Mesendoderm (in vitro differentiated cells): Measurements from ENCODE around the gene PDK2.

Experiments used
- DNase-seq: peaks from one replicate; pipeline ENCODE4 v3.0.0; 2013
- H2AK5ac ChIP-seq: 2 replicates; pipeline ENCODE4 v1.6.1; 2013; ENCODE audit warnings: low read length, inconsistent platforms
- H2BK120ac ChIP-seq: 2 replicates; pipeline ENCODE4 v1.6.1; 2013; ENCODE audit warnings: low read depth, mild to moderate bottlenecking, low read length, moderate library complexity, mixed read lengths
- H2BK15ac ChIP-seq: replicated peaks from 2 replicates; pipeline ENCODE4 v1.6.1; 2013; ENCODE audit warnings: low read depth, mild to moderate bottlenecking, moderate library complexity
- H2BK5ac ChIP-seq: 2 replicates; pipeline ENCODE4 v1.6.1; 2013; ENCODE audit warnings: low read length, inconsistent platforms
- H3K18ac ChIP-seq: 2 replicates; pipeline ENCODE4 v1.6.1; 2013; ENCODE audit warnings: mild to moderate bottlenecking, low read length, mixed read lengths
- H3K23ac ChIP-seq: one replicate; pipeline ENCODE4 v1.6.1; 2013; ENCODE audit warnings: low read length
- H3K27ac ChIP-seq: 2 replicates; pipeline ENCODE4 v1.5.1; 2013; ENCODE audit warnings: low read depth, mild to moderate bottlenecking, inconsistent platforms, low read length, moderate library complexity
- H3K27me3 ChIP-seq: 2 replicates; pipeline ENCODE4 v1.6.1; 2013; ENCODE audit warnings: low read length, control low read depth, mild to moderate bottlenecking, inconsistent platforms; ENCODE audit not compliant: insufficient read depth, poor library complexity
- H3K36me3 ChIP-seq: 2 replicates; pipeline ENCODE4 v1.6.1; 2013; ENCODE audit warnings: low read length, inconsistent platforms; ENCODE audit not compliant: control insufficient read depth, insufficient read depth
- H3K4ac ChIP-seq: one replicate; pipeline ENCODE4 v1.6.1; 2013; ENCODE audit warnings: low read depth, mild to moderate bottlenecking, low read length, moderate library complexity
- H3K4me1 ChIP-seq: 2 replicates; pipeline ENCODE4 v1.6.1; 2013; ENCODE audit warnings: low read depth, low read length, inconsistent platforms; ENCODE audit not compliant: control insufficient read depth
- H3K4me2 ChIP-seq: 2 replicates; pipeline ENCODE4 v1.6.1; 2013; ENCODE audit warnings: low read length
- H3K4me3 ChIP-seq: 2 replicates; pipeline ENCODE4 v1.5.1; 2013; ENCODE audit warnings: mild to moderate bottlenecking, low read length
- H3K56ac ChIP-seq: one replicate; pipeline ENCODE4 v1.6.1; 2013; ENCODE audit warnings: low read length
- H3K79me1 ChIP-seq: 2 replicates; pipeline ENCODE4 v1.6.1; 2013; ENCODE audit warnings: low read length, inconsistent platforms
- H3K79me2 ChIP-seq: 2 replicates; pipeline ENCODE4 v1.6.1; 2013; ENCODE audit warnings: mild to moderate bottlenecking, low read length; ENCODE audit not compliant: control insufficient read depth, insufficient read depth
- H3K9ac ChIP-seq: 2 replicates; pipeline ENCODE4 v1.6.1; 2013; ENCODE audit warnings: low read length, inconsistent platforms
- H4K5ac ChIP-seq: one replicate; pipeline ENCODE4 v1.6.1; 2013; ENCODE audit warnings: low read length
- H4K8ac ChIP-seq: one replicate; pipeline ENCODE4 v1.6.1; 2013; ENCODE audit warnings: low read depth, mild to moderate bottlenecking, control low read depth, low read length, moderate library complexity
- WGBS: extraction: QIAGEN DNeasy Blood & Tissue Kit; methylation state at CpG from one replicate; pipeline ENCODE4 v1.1.7; 2013; ENCODE audit warnings: low lambda C conversion rate, missing lambda C conversion rate; ENCODE audit not compliant: insufficient coverage; ENCODE audit errors: extremely low coverage; 5-methylcytosine and 5-hydroxymethylcytosine counted together

The PDK2 gene

GRCh38 chr17:50123649-50124349, 28.6 kb downstream of the PDK2 start:
- H3K27ac ChIP-seq, result peak overlapping the region; percentile 40
- H3K4me3 ChIP-seq, result no peak overlapping the region
- H3K4me1 ChIP-seq, result peaks cover 12% of the 10 kb centered on the region

GRCh38 chr17:50125420-50125997, 30.4 kb downstream of the PDK2 start:
- Histone ChIP-seq H2BK5ac (no peak overlapping the region), H2AK5ac (no peak overlapping the region), H2BK120ac (no peak overlapping the region), H3K56ac (no peak overlapping the region), H3K4ac (no peak overlapping the region), H3K9ac (no peak overlapping the region), H3K4me3 (no peak overlapping the region), H3K4me1 (peaks cover 12% of the 10 kb centered on the region), H3K79me2 (no peaks in the 10 kb centered on the region), H3K18ac (no peak overlapping the region), H4K5ac (no peak overlapping the region), H3K27me3 (no peaks in the 10 kb centered on the region), H2BK15ac (no peak overlapping the region), H3K4me2 (no peak overlapping the region), H3K23ac (no peak overlapping the region), H3K27ac (no peak overlapping the region), H3K79me1 (no peaks in the 10 kb centered on the region), H4K8ac (no peak overlapping the region), H3K36me3 (no peaks in the 10 kb centered on the region)
- no CpG with 5 or more reads among the region's 4 CpGs for WGBS
- no peak for DNase-seq

More at GRCh38 chr17:50123649-50124349, 28.6 kb downstream of the PDK2 start:
- H3K27me3 ChIP-seq, result no peaks in the 10 kb centered on the region
- no peak overlapping the region for H3K4me2 ChIP-seq
- H2BK15ac ChIP-seq, result no peak overlapping the region
- no peak overlapping the region for H2AK5ac ChIP-seq
- peak overlapping the region; percentile 93 for H3K56ac ChIP-seq
- no peaks in the 10 kb centered on the region for H3K36me3 ChIP-seq
- peak; percentile 72 for DNase-seq
- H4K8ac ChIP-seq, result no peak overlapping the region
- no peak overlapping the region for H2BK120ac ChIP-seq
- peak overlapping the region; percentile 6 for H3K18ac ChIP-seq
- peak overlapping the region; percentile 90 for H2BK5ac ChIP-seq
- H3K4ac ChIP-seq, result peak overlapping the region; percentile 21
- peak overlapping the region; percentile 60 for H3K9ac ChIP-seq
- no peak overlapping the region for H3K23ac ChIP-seq
- no peaks in the 10 kb centered on the region for H3K79me1 ChIP-seq
- H3K79me2 ChIP-seq, result no peaks in the 10 kb centered on the region
- peak overlapping the region; percentile 84 for H4K5ac ChIP-seq
- no CpG with 5 or more reads among the region's 12 CpGs for WGBS

GRCh38 chr17:50127697-50128361, 32.7 kb downstream of the PDK2 start:
- peak; percentile 63 for DNase-seq
- Histone ChIP-seq H3K56ac (peak overlapping the region; percentile 91), H3K4me2 (no peak overlapping the region), H3K4me3 (no peak overlapping the region), H3K4me1 (peaks cover 15% of the 10 kb centered on the region), H4K8ac (no peak overlapping the region), H3K27ac (no peak overlapping the region), H3K79me2 (no peaks in the 10 kb centered on the region), H3K27me3 (no peaks in the 10 kb centered on the region), H2BK5ac (no peak overlapping the region), H2AK5ac (no peak overlapping the region), H3K36me3 (no peaks in the 10 kb centered on the region), H3K79me1 (no peaks in the 10 kb centered on the region), H3K23ac (no peak overlapping the region), H4K5ac (no peak overlapping the region), H3K18ac (peak overlapping the region; percentile 20), H3K9ac (no peak overlapping the region), H2BK120ac (no peak overlapping the region), H2BK15ac (no peak overlapping the region), H3K4ac (no peak overlapping the region)
- no CpG with 5 or more reads among the region's 6 CpGs for WGBS

- Histone ChIP-seq H3K18ac (peak overlapping the region; percentile 25), H3K79me2 (no peaks in the 10 kb centered on the region), H3K27ac (peak overlapping the region; percentile 56), H2BK15ac (no peak overlapping the region), H3K4me2 (peak overlapping the region; percentile 99), H3K4ac (peak overlapping the region; percentile 87), H2AK5ac (no peak overlapping the region), H3K56ac (peak overlapping the region; percentile 91), H4K5ac (no peak overlapping the region), H3K79me1 (no peaks in the 10 kb centered on the region), H3K36me3 (no peaks in the 10 kb centered on the region), H3K23ac (peak overlapping the region; percentile 57), H4K8ac (no peak overlapping the region), H3K9ac (peak overlapping the region; percentile 67), H3K4me1 (peaks cover 10% of the 10 kb centered on the region), H2BK120ac (no peak overlapping the region), H3K4me3 (peak overlapping the region; percentile 62), H3K27me3 (no peaks in the 10 kb centered on the region), H2BK5ac (peak overlapping the region; percentile 61)
- DNase-seq, result peak; percentile 91
- WGBS, result no CpG with 5 or more reads among the region's 32 CpGs
Observed at GRCh38 chr17:50128441-50129352, 33.5 kb downstream of the PDK2 start.

GRCh38 chr17:50129353-50129727, 34.2 kb downstream of the PDK2 start:
- Histone ChIP-seq H2AK5ac (no peak overlapping the region), H3K27me3 (no peaks in the 10 kb centered on the region), H3K79me2 (no peaks in the 10 kb centered on the region), H2BK5ac (no peak overlapping the region), H3K4me1 (peaks cover 10% of the 10 kb centered on the region), H3K4ac (peak overlapping the region; percentile 87), H2BK120ac (no peak overlapping the region), H4K5ac (no peak overlapping the region), H3K79me1 (no peaks in the 10 kb centered on the region), H4K8ac (no peak overlapping the region), H3K4me2 (peak overlapping the region; percentile 75), H2BK15ac (peak overlapping the region; percentile 42), H3K27ac (no peak overlapping the region), H3K4me3 (peak overlapping the region; percentile 40), H3K18ac (peak overlapping the region; percentile 25), H3K9ac (peak overlapping the region; percentile 59), H3K36me3 (no peaks in the 10 kb centered on the region), H3K23ac (no peak overlapping the region), H3K56ac (peak overlapping the region; percentile 84)
- no CpG with 5 or more reads among the region's 31 CpGs for WGBS
- DNase-seq, result no peak
